ENCODE measurements around the gene DCLK2. TPM values are rescaled to one million over a fixed set of nuclear protein-coding genes. Genes with fewer than 3 reads are reported as not detected.

Gene DCLK2
- total RNA-seq, 2 donors from 2014 or later = 10.1 to 12.1 TPM

GRCh38 chr4:150106886-150107285 lies 28.6 kb downstream of the DCLK2 start:
- TF ChIP-seq CTCF (IDR thresholded peaks at IDR 0.05) = no peak
- Histone ChIP-seq H3K27ac (no peak overlapping the region), H3K36me3 (no peaks in the 10 kb centered on the region), H3K4me3 (no peak overlapping the region), H3K27me3 (no peaks in the 10 kb centered on the region), H3K9me3 (no peaks in the 10 kb centered on the region), H3K4me1 (no peaks in the 10 kb centered on the region)
- DNase-seq (ENCODE audit: low spot score) = no peak

GRCh38 chr4:150108691-150109090 lies 30.4 kb downstream of the DCLK2 start:
- H3K27ac ChIP-seq = no peak overlapping the region
- H3K27me3 ChIP-seq = no peaks in the 10 kb centered on the region
- H3K4me3 ChIP-seq = no peak overlapping the region
- no peaks in the 10 kb centered on the region for H3K9me3 ChIP-seq
- no peak for DNase-seq (ENCODE audit: low spot score)
- H3K36me3 ChIP-seq = no peaks in the 10 kb centered on the region
- no peaks in the 10 kb centered on the region for H3K4me1 ChIP-seq
- TF ChIP-seq CTCF (IDR thresholded peaks at IDR 0.05) = no peak

- Histone ChIP-seq H3K9me3 (peaks cover 0 to 14% of the 10 kb centered on the region in 2 donors), H3K36me3 (no peaks in the 10 kb centered on the region), H3K4me3 (no peak overlapping the region), H3K4me1 (peaks cover 0 to 13% of the 10 kb centered on the region in 2 donors), H3K27me3 (no peaks in the 10 kb centered on the region), H3K27ac (no peak overlapping the region)
- DNase-seq (ENCODE audit: low spot score) = no peak
- no peak for TF ChIP-seq CTCF (IDR thresholded peaks at IDR 0.05)
Measured at GRCh38 chr4:150114641-150115040, 36.4 kb downstream of the DCLK2 start.

- Histone ChIP-seq H3K9me3 (peaks cover 0 to 14% of the 10 kb centered on the region in 2 donors), H3K4me3 (no peak overlapping the region), H3K4me1 (peaks cover 0 to 13% of the 10 kb centered on the region in 2 donors), H3K36me3 (no peaks in the 10 kb centered on the region), H3K27ac (no peak overlapping the region), H3K27me3 (no peaks in the 10 kb centered on the region)
- no peak for TF ChIP-seq CTCF (IDR thresholded peaks at IDR 0.05)
- DNase-seq (ENCODE audit: low spot score) = no peak
Measured at GRCh38 chr4:150115851-150116250, 37.6 kb downstream of the DCLK2 start.

GRCh38 chr4:150116506-150116905 lies 38.3 kb downstream of the DCLK2 start:
- H3K36me3 ChIP-seq = no peaks in the 10 kb centered on the region
- H3K4me3 ChIP-seq = no peak overlapping the region
- TF ChIP-seq CTCF (IDR thresholded peaks at IDR 0.05) = no peak
- peak overlapping the region in 1 of 2 donors; percentile 23 for H3K27ac ChIP-seq
- H3K27me3 ChIP-seq = no peaks in the 10 kb centered on the region
- H3K4me1 ChIP-seq = peaks cover 0 to 13% of the 10 kb centered on the region in 2 donors
- DNase-seq (ENCODE audit: low spot score) = no peak
- peaks cover 0 to 16% of the 10 kb centered on the region in 2 donors for H3K9me3 ChIP-seq

- H3K4me3 ChIP-seq = no peak overlapping the region
- no peaks in the 10 kb centered on the region for H3K36me3 ChIP-seq
- DNase-seq (ENCODE audit: low spot score) = no peak
- no peaks in the 10 kb centered on the region for H3K27me3 ChIP-seq
- TF ChIP-seq CTCF (IDR thresholded peaks at IDR 0.05) = no peak
- H3K27ac ChIP-seq = peak overlapping the region in 1 of 2 donors; percentile 23
- peaks cover 0 to 22% of the 10 kb centered on the region in 2 donors for H3K9me3 ChIP-seq
- H3K4me1 ChIP-seq = peaks cover 0 to 13% of the 10 kb centered on the region in 2 donors
Measured at GRCh38 chr4:150117094-150117493, 38.8 kb downstream of the DCLK2 start.
